GM23338 (cell line): ENCODE measurements around the gene PAX9. TPM values are rescaled to one million over a fixed set of nuclear protein-coding genes. Genes with fewer than 3 reads are reported as not detected.

Source experiments
- ATAC-seq: fragments of 200-7000 bp; cut with Tn5 transposase; 3 replicates; pipeline ENCODE4 v1.9.1; 2020
- DNase-seq: peaks from one replicate; pipeline ENCODE4 v3.0.0-alpha.2; 2015; ENCODE audit warnings: low spot score
- H2AFZ ChIP-seq: fragments of 200-600 bp; sonication (generic); 2 replicates; pipeline ENCODE4 v1.8.0; 2016; ENCODE audit warnings: antibody characterized with exemption, mild to moderate bottlenecking, moderate library complexity
- H3F3A ChIP-seq: fragments of 200-600 bp; sonication (generic); replicated peaks from 2 replicates; pipeline ENCODE4 v1.8.0; 2017; ENCODE audit warnings: antibody characterized with exemption, mixed run types, low read depth
- H3K27ac ChIP-seq: fragments of 200-600 bp; sonication (generic); 2 replicates; pipeline ENCODE4 v1.6.1; 2016; ENCODE audit warnings: low read depth
- H3K27me3 ChIP-seq: fragments of 200-600 bp; sonication (generic); 2 replicates; pipeline ENCODE4 v1.8.0; 2016; ENCODE audit warnings: mild to moderate bottlenecking, mixed run types, moderate library complexity; ENCODE audit not compliant: insufficient read depth
- H3K36me3 ChIP-seq: fragments of 200-600 bp; sonication (generic); 2 replicates; pipeline ENCODE4 v1.8.0; 2016; ENCODE audit warnings: mild to moderate bottlenecking; ENCODE audit not compliant: insufficient read depth
- H3K4me1 ChIP-seq: fragments of 200-600 bp; sonication (generic); 2 replicates; pipeline ENCODE4 v1.8.0; 2016; ENCODE audit warnings: mild to moderate bottlenecking, moderate library complexity; ENCODE audit not compliant: insufficient read depth
- H3K4me2 ChIP-seq: fragments of 200-600 bp; sonication (generic); 2 replicates; pipeline ENCODE4 v1.7.1; 2017; ENCODE audit warnings: mixed run types
- H3K4me3 ChIP-seq: fragments of 200-600 bp; sonication (generic); 2 replicates; pipeline ENCODE4 v1.6.1; 2016; ENCODE audit warnings: mixed run types
- H3K79me2 ChIP-seq: fragments of 200-600 bp; sonication (generic); replicated peaks from 2 replicates; pipeline ENCODE4 v1.8.0; 2017; ENCODE audit warnings: mild to moderate bottlenecking; ENCODE audit not compliant: insufficient read depth
- H3K9me2 ChIP-seq: fragments of 200-600 bp; sonication (generic); 2 replicates; pipeline ENCODE4 v1.8.0; 2017; ENCODE audit not compliant: insufficient read depth
- H4K20me1 ChIP-seq: fragments of 200-600 bp; sonication (generic); replicated peaks from 2 replicates; pipeline ENCODE4 v1.8.0; 2017; ENCODE audit warnings: mild to moderate bottlenecking; ENCODE audit not compliant: insufficient read depth
- H3K27ac Mint-ChIP-seq: 2 replicates; pipeline ENCODE4 v1.8.0; 2020; ENCODE audit warnings: inconsistent platforms, mild to moderate bottlenecking, moderate library complexity, mixed read lengths
- H3K27me3 Mint-ChIP-seq: 3 replicates; pipeline ENCODE4 v1.8.0; 2022; ENCODE audit warnings: low read depth, mild to moderate bottlenecking, moderate library complexity, mixed read lengths, inconsistent platforms; ENCODE audit not compliant: insufficient read depth, poor library complexity
- H3K36me3 Mint-ChIP-seq: 3 replicates; pipeline ENCODE4 v1.8.0; 2021; ENCODE audit warnings: low read depth, mild to moderate bottlenecking, inconsistent platforms, moderate library complexity, mixed read lengths
- H3K4me1 Mint-ChIP-seq: 3 replicates; pipeline ENCODE4 v1.8.0; 2020; ENCODE audit warnings: mild to moderate bottlenecking, inconsistent platforms, mixed read lengths
- H3K4me3 Mint-ChIP-seq: 3 replicates; pipeline ENCODE4 v1.8.0; 2021; ENCODE audit warnings: moderate library complexity, mild to moderate bottlenecking, inconsistent platforms, mixed read lengths
- H3K9me3 Mint-ChIP-seq: 3 replicates; pipeline ENCODE4 v1.8.0; 2020; ENCODE audit warnings: moderate library complexity, mild to moderate bottlenecking, inconsistent platforms, mixed read lengths
- CREB1 ChIP-seq: fragments of 250-450 bp; sonication (Bioruptor Pico); IDR thresholded peaks from 2 replicates; pipeline ENCODE4 v1.5.0; 2020; ENCODE audit warnings: low read depth, mild to moderate bottlenecking, moderate library complexity
- CTCF ChIP-seq, 2 experiments: fragments of 200-600 bp in 1 of 2; sonication (generic) in 1 of 2; conservative IDR thresholded peaks; 2 replicates each; pipeline versions ENCODE4 v1.5.1 to v1.6.1; 2016 to 2017; ENCODE audit warnings: antibody characterized with exemption in 2 of 2, low read depth in 2 of 2, mild to moderate bottlenecking in 2 of 2, moderate library complexity in 1 of 2
- ETS1 ChIP-seq: IDR thresholded peaks from 2 replicates; pipeline ENCODE4 v1.6.1; 2016; ENCODE audit warnings: antibody characterized with exemption
- EZH2 ChIP-seq: fragments of 200-600 bp; sonication (generic); IDR thresholded peaks from one replicate; pipeline ENCODE4 v1.8.0; 2017; ENCODE audit warnings: antibody characterized with exemption, mild to moderate bottlenecking, low read depth; ENCODE audit not compliant: unreplicated experiment
- EZH2phosphoT487 ChIP-seq: fragments of 200-600 bp; sonication (generic); IDR thresholded peaks from one replicate; pipeline ENCODE4 v1.8.1; 2018; ENCODE audit warnings: antibody characterized with exemption; ENCODE audit not compliant: unreplicated experiment
- JUNB ChIP-seq: IDR thresholded peaks from one replicate; pipeline ENCODE4 v1.6.1; 2016; ENCODE audit warnings: antibody characterized with exemption; ENCODE audit not compliant: unreplicated experiment
- NANOG ChIP-seq: IDR thresholded peaks from 2 replicates; pipeline ENCODE4 v1.6.1; 2016; ENCODE audit warnings: antibody characterized with exemption, borderline replicate concordance
- POLR2AphosphoS5 ChIP-seq: IDR thresholded peaks from 2 replicates; pipeline ENCODE4 v1.6.1; 2016; ENCODE audit warnings: antibody characterized with exemption, low read depth
- REST ChIP-seq: IDR thresholded peaks from one replicate; pipeline ENCODE4 v1.6.1; 2018; ENCODE audit warnings: antibody characterized with exemption; ENCODE audit not compliant: unreplicated experiment
- STAT1 ChIP-seq: IDR thresholded peaks from one replicate; pipeline ENCODE4 v1.6.1; 2016; ENCODE audit warnings: antibody characterized with exemption; ENCODE audit not compliant: unreplicated experiment
- ZNF114 ChIP-seq: fragments of 250-450 bp; sonication (Bioruptor Pico); IDR thresholded peaks from 2 replicates; pipeline ENCODE4 v1.5.0; 2020; ENCODE audit warnings: mild to moderate bottlenecking, moderate library complexity
- ZNF331 ChIP-seq: fragments of 250-450 bp; sonication (Bioruptor Pico); IDR thresholded peaks from 2 replicates; pipeline ENCODE4 v1.5.0; 2020; ENCODE audit warnings: low read depth, mild to moderate bottlenecking, moderate library complexity
- ZNF462 ChIP-seq: fragments of 250-450 bp; sonication (Bioruptor Pico); IDR thresholded peaks from 2 replicates; pipeline ENCODE4 v1.5.0; 2020; ENCODE audit warnings: mild to moderate bottlenecking, moderate library complexity
- polyA plus RNA-seq: library from polyadenylated mRNA; unstranded; fragments of >200 nt; fragmentation: Nextera tagmentation; extraction: Ambion mirVana; gene quantifications from 2 replicates; pipeline ENCODE4 v1.2.1, GENCODE V29; 2016
- total RNA-seq: library from RNA; depleted of rRNA; stranded (reverse); fragments of >200 nt; shearing (Covaris generic); gene quantifications from 2 replicates; pipeline ENCODE4 v1.2.3, GENCODE V29; 2014

Gene PAX9
- total and polyA plus RNA-seq, 2 experiments from 2014 or later = 0.74 TPM; not detected in 1

DNA sequence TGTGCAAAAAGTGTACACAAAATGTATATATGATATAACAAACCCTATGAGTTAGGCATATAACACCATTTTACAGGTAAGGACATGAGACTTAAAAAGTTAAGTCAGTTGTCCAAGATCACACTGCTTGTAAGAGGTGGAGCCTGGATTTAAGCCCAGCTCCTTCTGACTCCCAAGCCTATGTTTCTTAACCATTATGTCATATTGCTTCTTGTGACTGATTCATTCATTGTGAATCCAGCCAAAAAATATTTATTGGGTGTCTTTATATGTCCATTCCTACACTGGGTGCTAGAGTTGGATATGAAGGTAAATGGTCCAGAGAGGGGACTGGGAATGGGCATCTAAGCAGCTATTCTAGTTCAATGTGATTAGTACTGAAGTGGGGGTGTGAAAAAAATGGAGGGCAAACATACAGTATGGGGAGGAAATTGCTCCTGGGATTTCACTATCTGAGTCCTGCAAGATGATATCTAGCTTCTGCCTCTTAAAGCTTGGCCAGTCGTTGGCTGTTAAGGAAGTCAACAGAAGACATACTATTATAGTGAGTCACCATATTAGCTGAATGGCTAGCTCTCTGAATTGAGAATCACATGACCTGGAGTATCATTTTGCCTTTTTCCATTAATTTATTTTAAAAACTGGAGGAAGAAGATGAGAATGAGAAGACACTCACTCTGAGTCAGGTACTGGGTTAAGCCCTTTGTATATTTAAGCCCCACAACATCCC lies 28.8 kb downstream of the PAX9 start:
- Mint-ChIP-seq H3K36me3 (no peaks in the 10 kb centered on the region), H3K4me3 (no peak overlapping the region), H3K4me1 (peaks cover 3% of the 10 kb centered on the region), H3K27me3 (no peaks in the 10 kb centered on the region), H3K9me3 (peaks cover 11% of the 10 kb centered on the region; the same call in 2 of the 3 replicates), H3K27ac (no peak overlapping the region)
- no peaks in the 10 kb centered on the region for H3K79me2 ChIP-seq
- H2AFZ ChIP-seq = no peak overlapping the region
- no peak overlapping the region for H3K27ac ChIP-seq
- no peaks in the 10 kb centered on the region for H3K27me3 ChIP-seq
- H3K4me3 ChIP-seq = no peak overlapping the region
- no peak overlapping the region for H3K4me2 ChIP-seq
- ATAC-seq (no peak), DNase-seq (no peak)
- no peaks in the 10 kb centered on the region for H3K36me3 ChIP-seq
- peaks cover 7% of the 10 kb centered on the region for H3K9me2 ChIP-seq
- 0 out of 2 replicates have a peak, but pooled peaks cover 4% of the 10 kb centered on the region for H3K4me1 ChIP-seq
- H4K20me1 ChIP-seq = no peaks in the 10 kb centered on the region
- no peak for TF ChIP-seq JUNB
- TF ChIP-seq EZH2phosphoT487 = no peak
- TF ChIP-seq ZNF114 = no peak
- no peak for TF ChIP-seq ZNF462 (CRISPR knock-in tag)
- TF ChIP-seq CREB1 (CRISPR knock-in tag) = no peak
- TF ChIP-seq ZNF331 (CRISPR knock-in tag) = no peak
- TF ChIP-seq NANOG = no peak
- no peak for TF ChIP-seq CTCF (conservative IDR thresholded peaks at IDR 0.05; ENCODE audit: low read depth in 2 of 2)
- TF ChIP-seq POLR2AphosphoS5 = no peak
- no peak for TF ChIP-seq EZH2
- TF ChIP-seq STAT1 = no peak
- no peak for TF ChIP-seq ETS1
- TF ChIP-seq REST = no peak
- no peaks in the 10 kb centered on the region for H3F3A ChIP-seq
